Liver (tissue), 3 donors: ENCODE results near the gene PALD1.

Experiments
- ATF3 ChIP-seq: IDR thresholded peaks from 2 replicates; pipeline ENCODE4 v1.6.1; 2016; ENCODE audit warnings: antibody characterized with exemption
- CTCF ChIP-seq: fragments of 150-350 bp; IDR thresholded peaks from 2 replicates; pipeline ENCODE4 v1.5.1; 2017; ENCODE audit warnings: improper control_type of control experiment, low read depth, low read length; ENCODE audit not compliant: missing input control
- FOXA1 ChIP-seq: IDR thresholded peaks from 2 replicates; pipeline ENCODE4 v1.6.1; 2016; ENCODE audit warnings: antibody characterized with exemption
- HNF4A ChIP-seq, 2 donors: conservative IDR thresholded peaks; 2 replicates each; pipeline ENCODE4 v1.6.1; 2016; ENCODE audit warnings: antibody characterized with exemption in 2 of 2, mild to moderate bottlenecking in 2 of 2
- JUND ChIP-seq, 2 donors: IDR thresholded peaks; 2 replicates each; pipeline ENCODE4 v1.6.1; 2016; ENCODE audit warnings: antibody characterized with exemption in 2 of 2
- MAX ChIP-seq: IDR thresholded peaks from 2 replicates; pipeline ENCODE4 v1.6.1; 2016; ENCODE audit warnings: antibody characterized with exemption
- RAD21 ChIP-seq, 2 donors: IDR thresholded peaks; 2 replicates each; pipeline ENCODE4 v1.6.1; 2016; ENCODE audit warnings: antibody characterized with exemption in 2 of 2, mild to moderate bottlenecking in 2 of 2
- REST ChIP-seq: IDR thresholded peaks from 2 replicates; pipeline ENCODE4 v1.6.1; 2016; ENCODE audit warnings: antibody characterized with exemption, mild to moderate bottlenecking
- RXRA ChIP-seq, 2 donors: IDR thresholded peaks; 2 replicates each; pipeline ENCODE4 v1.6.1; 2017 to 2018; ENCODE audit warnings: antibody characterized with exemption in 2 of 2, mild to moderate bottlenecking in 1 of 2
- SP1 ChIP-seq: IDR thresholded peaks from 2 replicates; pipeline ENCODE4 v1.6.1; 2018; ENCODE audit warnings: antibody characterized with exemption, mild to moderate bottlenecking
- TAF1 ChIP-seq: conservative IDR thresholded peaks from 2 replicates; pipeline ENCODE4 v1.6.1; 2016; ENCODE audit warnings: antibody characterized with exemption, mild to moderate bottlenecking
- YY1 ChIP-seq: IDR thresholded peaks from 2 replicates; pipeline ENCODE4 v1.6.1; 2016; ENCODE audit warnings: antibody characterized with exemption, mild to moderate bottlenecking
- ZBTB33 ChIP-seq: IDR thresholded peaks from 2 replicates; pipeline ENCODE4 v1.6.1; 2016; ENCODE audit warnings: antibody characterized with exemption
- donor health status: healthy.
- donor health status: healthy.

- TF ChIP-seq CTCF: no peak
- no peak for TF ChIP-seq RAD21 (IDR thresholded peaks at IDR 0.05)
- TF ChIP-seq REST: no peak
- no peak for TF ChIP-seq YY1
- no peak for TF ChIP-seq RXRA (IDR thresholded peaks at IDR 0.05)
- no peak for TF ChIP-seq JUND (IDR thresholded peaks at IDR 0.05)
- no peak for TF ChIP-seq MAX
- no peak for TF ChIP-seq TAF1
- TF ChIP-seq SP1: no peak
- no peak for TF ChIP-seq HNF4A (conservative IDR thresholded peaks at IDR 0.05)
- no peak for TF ChIP-seq ATF3
- no peak for TF ChIP-seq ZBTB33
- TF ChIP-seq FOXA1: no peak
Measured at GRCh38 chr10:70599791-70600190, 121.2 kb downstream of the PALD1 start.
